NCI-H2107 treated with DMSO at 0.1 percent for 48 hours (cell line): ENCODE results near the gene VIPR2.
"Not testable (repeated sequence)": the region's sequence is repeated elsewhere in the genome, so short reads cannot be mapped to it uniquely, and the experiment has no call there.

Experiments
- DNase-seq: peaks from one replicate; lab custom pipeline; 2025; ENCODE audit not compliant: unreplicated experiment; lab: John Stamatoyannopoulos, UW

Gene VIPR2, protein sequence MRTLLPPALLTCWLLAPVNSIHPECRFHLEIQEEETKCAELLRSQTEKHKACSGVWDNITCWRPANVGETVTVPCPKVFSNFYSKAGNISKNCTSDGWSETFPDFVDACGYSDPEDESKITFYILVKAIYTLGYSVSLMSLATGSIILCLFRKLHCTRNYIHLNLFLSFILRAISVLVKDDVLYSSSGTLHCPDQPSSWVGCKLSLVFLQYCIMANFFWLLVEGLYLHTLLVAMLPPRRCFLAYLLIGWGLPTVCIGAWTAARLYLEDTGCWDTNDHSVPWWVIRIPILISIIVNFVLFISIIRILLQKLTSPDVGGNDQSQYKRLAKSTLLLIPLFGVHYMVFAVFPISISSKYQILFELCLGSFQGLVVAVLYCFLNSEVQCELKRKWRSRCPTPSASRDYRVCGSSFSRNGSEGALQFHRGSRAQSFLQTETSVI

DNA sequence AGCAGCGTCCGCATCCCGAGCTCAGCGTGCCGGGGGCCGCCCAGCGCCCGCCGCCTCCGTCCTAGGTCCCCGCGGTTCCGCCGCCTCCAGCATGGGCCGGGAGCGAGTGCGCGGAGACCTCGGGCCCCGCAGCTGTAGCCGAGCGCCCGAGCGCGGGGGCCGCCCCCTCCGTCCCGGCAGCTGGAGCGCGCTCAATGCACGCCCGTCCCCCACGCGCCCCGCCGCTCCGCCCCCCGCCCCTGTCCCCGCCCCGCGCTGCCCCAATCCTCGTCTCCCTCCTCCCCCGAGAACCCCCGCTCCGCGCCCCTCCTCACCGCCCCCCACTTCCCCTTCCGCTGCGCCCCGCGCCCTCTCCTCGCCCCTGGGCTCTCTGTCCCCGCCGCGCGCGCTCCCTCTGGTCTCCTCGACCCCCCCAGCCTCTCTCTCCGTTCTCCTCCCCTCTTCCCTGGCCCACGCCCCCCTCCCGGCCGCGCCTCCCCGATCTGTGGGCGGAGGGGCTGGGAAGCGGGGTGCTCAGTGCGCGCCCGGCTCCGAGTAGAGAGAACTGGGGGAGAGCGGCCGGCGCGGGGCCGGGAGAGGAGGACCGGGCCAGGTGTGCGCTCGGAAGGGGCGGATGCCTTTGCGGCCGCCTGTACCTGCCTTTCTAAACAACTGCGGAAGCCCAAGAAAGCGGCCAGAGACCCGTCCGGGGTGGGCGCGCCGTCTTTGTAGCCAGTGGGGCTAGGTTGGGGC is at the start of gene VIPR2:
Gene VIPR2, minus strand, starts transcription at position 110 of the 732 bp plus-strand sequence. Its CDS starts 96 bp downstream, at position 14.
- DNase-seq = no peak

DNA sequence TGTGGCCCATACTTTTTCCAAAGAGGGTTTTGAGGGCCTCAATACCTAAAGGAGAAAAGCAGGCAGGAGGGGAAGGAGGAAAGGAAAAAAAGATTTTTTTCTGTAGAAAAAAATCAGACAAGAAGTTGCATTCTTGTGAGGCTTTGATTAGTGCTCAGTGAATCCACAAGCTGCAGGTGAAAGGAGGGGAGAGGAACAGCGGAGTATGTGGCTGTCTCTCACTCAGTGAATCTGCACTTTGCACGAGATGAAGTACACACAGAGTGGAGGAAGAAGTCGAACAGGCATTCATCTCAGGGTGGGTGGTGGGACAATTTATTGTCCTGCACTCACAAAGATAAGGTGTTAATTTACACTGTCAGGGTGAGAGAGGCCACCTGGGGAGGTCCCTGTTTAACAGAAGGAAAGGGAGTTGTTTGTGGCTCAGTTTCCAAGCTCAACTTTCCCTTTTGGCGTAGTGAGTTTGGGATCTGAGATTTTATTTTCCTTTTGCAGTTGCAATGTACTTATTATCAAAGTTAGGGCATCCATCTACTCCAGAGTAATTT is 49.0 kb upstream of the VIPR2 start:
- no peak for DNase-seq

DNA sequence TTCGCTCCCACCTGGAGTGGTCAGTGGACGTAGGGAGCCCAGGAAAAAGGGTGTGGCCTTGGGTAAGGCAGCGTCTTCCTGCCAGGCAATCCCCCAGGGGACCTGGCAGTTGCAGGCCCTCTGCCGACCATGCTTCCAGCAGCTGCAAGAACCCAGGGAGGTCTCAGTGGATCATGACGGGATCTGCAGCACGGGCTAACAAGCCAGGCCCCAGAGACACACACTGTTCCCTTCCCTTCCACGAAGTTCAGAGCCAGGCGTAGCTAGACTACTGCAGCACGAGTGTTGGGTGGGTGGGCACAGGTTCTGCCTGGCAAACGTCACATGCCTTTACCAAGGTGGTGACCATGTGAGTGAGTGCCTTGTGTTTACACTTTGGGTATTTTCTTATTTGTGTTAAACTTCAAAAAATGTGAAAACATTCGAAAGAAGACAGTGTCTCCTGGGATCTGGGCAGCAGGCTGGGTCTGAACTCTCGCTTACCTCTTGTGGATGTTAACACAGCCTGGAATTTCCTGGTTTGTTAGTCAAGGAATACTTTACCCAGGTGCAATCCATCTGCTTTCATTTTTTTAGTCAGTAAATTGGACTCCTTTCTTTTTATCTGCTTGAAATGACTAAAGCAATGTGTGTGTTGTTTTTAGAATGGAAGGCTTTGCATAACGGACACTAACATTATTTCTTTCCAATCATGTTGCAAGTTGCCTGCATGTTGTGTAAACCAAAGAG is 48.2 kb upstream of the VIPR2 start:
- DNase-seq = no peak

DNA sequence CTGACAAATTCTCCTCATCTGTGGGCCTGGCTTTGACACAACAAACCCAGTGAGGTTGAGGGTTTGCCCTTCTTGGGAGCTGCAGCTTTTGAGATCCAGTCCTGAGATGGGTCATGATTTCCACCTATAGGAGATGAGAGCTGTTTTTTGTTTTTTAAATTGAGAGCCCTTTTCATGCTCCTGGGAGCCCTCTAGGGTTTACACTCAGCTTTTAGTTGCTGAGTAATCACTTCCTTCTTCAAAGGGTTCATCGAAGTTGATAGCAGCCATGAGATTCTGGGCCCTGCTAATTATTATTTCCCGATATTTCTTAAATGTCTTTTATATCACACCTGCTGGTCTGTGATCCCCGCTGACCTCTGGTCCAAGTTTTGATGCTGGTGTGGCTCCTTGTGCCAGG is 47.3 kb upstream of the VIPR2 start:
- DNase-seq = no peak

DNA sequence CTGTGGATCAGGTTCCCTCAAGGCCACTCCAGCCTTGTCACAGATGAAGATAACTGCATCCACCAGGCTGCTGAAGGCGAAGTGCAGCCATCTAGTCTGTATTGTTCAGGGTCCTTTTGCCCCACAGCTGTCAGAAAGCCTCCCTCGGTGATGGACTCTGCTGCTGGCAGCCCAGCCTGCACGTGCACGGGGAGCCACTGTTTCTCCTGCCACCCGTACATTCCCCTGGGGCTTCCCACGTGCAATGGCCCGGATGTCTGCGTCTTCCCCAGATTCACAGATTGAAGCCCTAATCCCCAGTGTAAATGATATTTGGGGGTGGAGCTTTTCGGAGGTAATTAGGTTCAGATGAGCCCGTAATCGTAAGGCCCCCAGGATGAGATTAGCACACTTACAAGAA is 46.6 kb upstream of the VIPR2 start:
- no peak for DNase-seq

DNA sequence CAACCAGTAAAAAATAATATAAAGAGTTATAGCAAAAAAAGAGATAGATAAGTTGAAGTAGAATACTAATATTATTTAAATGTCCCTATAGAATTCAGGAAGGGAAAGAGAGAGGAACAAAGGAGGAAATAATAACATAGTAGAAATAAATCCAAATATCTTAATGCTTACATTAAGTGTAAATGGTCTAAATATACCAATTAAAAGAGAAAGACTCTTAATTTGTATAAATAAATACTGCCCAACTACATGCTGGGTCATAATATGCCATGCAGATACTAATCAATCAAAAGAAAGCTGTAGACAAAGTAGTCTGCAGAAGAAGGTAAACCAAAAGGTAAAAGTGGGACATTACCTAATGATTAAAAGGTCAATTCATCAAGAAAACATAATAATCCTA is 43.3 kb upstream of the VIPR2 start:
- DNase-seq = no peak

DNA sequence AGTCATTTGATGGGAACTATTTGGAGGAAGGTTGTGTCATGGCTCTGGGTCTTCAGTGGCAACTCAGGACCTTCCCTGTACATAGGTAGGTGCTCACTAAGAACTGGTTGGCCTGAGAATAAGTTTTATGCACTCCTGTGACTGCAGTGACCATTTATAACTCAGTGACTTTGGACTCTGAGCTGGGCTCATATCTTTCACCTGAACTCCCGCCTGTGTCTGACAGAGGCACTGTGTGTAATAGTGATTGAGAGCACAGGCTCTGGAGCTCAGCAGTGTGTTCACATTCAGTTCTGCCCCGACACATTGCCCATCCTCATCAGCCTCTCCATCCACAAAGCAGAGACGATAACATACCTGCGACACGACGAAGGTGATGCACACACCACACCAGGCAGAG is 34.6 kb upstream of the VIPR2 start:
- no peak for DNase-seq

DNA sequence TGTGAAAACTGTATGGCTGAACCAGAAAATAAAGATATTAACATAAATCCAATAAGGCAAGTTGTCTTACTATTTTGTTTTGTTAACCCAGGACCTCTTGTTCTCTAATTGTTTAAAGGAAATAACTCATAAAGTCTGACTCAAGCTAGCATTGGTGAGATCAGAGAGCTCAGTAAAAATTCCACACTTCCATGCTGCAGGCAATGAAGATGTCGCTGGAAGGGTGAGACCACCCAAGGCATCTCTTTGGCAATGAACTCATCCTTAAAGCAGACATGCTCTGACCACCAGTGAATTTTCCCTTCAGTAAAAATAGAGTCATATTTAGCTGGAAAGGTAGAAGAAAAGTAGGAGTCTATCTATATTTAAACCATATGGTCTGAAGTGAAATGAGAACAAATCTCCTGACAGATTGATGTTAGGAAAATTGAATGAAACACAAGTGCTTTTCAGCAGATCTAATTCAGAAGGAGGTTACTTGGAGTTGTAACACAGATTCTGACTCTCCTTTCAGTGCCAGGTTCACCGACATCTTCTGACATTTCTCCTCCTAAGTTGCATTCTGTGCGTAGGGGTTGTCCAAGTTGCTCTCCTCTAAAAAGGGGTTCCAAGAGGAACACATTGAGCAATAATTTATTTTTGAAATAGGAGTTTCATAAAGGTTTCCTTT is 32.8 kb upstream of the VIPR2 start:
- DNase-seq = no peak

DNA sequence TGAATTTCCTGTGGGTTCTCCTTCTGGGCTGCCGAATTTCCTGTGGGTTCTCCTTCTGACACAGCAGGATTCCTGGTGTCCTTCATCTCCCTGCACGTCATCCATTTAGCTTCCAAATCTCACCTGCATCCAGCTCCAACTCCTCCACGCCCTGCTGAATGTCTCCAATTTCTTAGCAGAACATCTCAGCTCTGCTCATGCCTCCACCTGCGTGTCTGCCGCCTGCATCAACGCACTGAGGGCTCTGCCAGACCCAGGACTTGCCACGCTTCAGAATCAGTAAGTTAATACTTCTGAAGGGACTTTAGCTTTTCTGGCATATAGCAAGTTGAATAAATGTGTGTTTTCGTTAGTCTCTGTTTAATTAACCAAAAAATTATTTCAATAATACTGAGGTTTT is 31.1 kb upstream of the VIPR2 start:
- DNase-seq = no peak

DNA sequence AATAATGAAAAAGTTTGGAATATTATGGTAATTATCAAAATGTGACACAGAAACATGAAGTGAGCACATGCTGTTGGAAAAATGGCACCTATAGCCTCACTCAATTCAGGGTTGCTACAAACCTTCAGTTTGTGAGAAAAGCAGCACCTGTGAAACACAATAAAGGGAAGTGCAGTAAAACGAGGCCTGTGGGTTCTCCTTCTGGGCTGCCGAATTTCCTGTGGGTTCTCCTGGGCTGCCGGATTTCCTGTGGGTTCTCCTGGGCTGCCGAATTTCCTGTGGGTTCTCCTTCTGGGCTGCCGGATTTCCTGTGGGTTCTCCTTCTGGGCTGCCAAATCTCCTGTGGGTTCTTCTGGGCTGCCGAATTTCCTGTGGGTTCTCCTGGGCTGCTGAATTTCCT is 30.4 kb upstream of the VIPR2 start:
- DNase-seq = not testable (repeated sequence)

DNA sequence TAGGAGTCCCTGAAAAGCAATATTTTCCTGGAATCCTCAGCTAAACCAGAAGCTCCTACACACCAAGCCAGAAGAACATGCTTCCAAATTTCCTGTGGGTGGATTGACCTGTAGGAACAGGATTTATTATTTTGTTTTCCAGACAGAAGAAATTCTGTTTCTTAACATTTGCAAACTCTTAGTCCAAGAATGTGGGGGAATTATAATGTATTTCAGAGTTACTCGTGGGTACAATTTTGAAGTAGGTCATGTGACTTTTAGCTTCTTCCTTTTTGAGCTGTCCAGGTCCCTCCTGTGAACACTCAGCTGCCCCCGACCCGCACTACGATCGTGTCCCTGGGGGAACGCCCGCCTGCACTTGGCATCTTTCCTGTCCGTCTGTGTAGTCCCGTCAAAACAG is 27.7 kb upstream of the VIPR2 start:
- no peak for DNase-seq

DNA sequence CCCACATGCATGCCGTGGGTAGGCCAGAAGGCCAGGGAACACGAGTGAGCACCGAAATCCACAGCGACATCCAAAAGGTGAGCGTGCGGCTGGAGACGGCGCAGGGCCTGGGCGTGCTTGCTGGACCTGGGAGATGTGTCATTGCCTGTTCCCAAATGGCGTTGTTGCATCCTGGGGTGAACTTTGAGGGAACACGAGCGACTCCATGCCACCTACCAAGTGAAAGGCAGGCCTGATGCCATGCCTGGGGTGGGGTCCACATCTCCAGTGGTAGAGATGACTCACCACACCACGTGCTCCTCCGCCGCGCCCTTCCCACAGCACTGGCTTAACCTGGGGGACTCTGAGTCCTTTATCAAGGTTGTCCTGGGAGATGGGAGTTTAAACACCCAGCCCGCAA is 24.7 kb upstream of the VIPR2 start:
- no peak for DNase-seq

DNA sequence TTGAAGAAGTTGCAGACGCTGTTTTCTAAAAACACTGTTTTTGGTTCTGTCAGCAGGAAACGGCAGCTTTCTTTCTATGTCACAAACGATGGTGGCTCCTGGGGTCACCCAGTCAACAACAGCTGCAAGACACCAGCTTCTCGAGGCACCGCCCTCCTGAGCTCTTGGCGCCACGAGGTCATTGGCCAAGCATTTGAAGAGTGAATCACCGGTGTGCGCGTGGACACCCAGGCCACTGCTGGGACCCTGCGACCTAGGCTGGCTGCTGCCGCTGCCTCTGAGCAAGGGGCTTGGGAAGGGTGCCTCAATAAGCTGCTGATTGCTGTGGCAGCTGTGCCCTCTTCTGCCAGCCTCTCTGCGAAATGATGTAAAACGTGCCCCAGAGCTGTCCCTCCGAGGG is 22.5 kb upstream of the VIPR2 start:
- DNase-seq = no peak

DNA sequence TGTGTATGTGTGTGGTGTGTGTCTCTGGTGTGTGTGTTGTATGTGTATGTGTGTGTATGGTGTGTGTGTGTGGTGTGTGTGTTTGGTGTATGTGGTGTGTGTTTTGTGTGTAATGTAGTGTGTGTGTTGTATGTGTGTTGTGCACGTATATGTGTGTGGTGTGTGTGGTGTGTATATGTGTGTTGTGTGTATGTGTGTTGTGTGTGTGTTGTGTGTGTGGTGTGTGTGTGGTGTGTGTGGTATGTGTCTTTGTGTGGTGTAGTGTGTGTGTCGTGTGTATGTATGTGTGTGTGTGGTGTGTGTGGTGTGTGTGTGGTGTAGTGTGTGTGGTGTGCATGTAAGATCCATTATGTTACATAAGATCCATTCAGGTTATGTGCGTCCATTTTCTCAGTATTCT is 21.9 kb upstream of the VIPR2 start:
- DNase-seq = no peak

DNA sequence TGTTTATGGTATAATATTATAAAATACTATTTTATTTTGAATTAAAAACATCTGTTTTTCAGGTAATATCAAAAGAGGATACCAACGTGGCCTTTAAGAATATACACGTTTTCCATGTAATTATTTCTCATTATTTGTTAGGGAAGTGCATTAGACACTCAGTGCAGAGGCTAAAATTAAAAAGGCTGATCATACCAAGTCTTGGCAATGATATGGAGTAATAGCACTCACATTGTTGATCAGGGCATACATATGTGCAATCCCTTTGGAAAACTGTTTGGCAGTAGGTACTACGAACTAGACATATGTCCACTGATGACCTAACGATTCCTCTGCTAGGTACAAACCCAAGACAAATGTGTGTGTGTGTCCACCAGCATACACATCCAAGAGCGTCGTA is 20.7 kb upstream of the VIPR2 start:
- DNase-seq = no peak

DNA sequence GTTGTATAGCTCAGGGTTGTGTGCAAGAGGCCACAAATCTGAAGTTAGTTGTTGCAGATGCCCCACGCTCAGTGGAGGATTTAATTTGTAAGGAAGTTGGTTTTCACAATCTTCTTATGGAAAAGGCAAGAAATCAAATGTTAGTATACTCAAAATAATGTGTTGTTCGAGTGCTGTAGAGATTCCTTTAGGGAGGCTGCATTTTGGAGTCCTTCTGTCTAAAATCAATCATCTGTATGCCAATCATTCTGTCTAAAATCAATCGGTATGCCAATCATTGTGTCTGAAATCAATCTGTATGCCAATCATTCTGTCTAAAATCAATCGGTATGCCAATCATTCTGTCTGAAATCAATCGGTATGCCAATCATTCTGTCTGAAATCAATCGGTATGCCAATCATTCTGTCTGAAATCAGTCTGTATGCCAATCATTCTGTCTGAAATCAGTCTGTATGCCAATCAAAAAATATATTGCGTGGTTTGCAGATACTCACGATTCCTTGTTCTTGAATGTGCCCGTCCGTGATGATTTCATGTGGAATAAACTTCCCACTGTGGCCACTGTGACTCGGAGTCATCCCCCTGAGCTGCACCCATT is 19.1 kb upstream of the VIPR2 start:
- DNase-seq = not testable (repeated sequence)

DNA sequence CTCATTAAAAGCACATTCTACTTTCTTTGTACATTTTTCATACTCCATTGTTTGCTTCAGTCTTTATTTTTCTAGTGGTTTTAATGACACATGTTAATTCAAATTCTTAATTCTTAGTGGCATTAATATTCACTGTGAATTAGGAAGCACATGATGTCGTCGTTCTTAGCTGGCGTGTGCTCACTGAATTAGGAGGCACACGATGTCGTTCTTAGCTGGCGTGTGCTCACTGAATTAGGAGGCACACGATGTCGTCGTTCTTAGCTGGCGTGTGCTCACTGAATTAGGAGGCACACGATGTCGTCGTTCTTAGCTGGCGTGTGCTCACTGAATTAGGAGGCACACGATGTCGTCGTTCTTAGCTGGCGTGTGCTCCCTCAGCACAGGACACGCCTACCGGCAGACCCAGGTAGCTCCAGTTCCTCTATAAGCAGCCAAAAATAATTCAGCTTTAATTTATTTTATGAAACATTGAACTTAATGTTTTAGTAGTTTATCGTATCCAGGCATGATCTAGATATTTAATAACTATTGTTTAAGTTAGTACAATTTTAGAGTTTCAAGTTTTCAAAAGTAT is 17.5 kb upstream of the VIPR2 start:
- not testable (repeated sequence) for DNase-seq

DNA sequence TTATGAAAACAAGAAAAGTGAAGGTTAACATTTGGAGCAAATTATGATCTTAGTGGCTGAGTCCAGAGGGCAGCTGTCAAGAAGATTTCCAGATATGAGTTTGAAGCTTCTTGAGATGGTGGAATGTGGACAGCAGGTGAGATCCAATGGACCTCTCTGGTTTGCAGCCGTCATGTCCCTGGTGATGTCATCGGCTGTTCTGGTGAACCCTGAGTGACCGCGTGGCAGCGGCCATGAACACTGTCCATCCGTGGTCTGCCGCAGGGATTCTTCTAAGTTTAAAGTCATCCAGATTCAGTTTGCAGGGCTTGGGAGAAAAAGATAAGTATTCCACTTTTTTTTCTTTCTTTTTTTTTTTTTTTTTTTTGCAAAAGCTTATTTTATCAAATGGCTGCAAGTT is 15.8 kb upstream of the VIPR2 start:
- no peak for DNase-seq

DNA sequence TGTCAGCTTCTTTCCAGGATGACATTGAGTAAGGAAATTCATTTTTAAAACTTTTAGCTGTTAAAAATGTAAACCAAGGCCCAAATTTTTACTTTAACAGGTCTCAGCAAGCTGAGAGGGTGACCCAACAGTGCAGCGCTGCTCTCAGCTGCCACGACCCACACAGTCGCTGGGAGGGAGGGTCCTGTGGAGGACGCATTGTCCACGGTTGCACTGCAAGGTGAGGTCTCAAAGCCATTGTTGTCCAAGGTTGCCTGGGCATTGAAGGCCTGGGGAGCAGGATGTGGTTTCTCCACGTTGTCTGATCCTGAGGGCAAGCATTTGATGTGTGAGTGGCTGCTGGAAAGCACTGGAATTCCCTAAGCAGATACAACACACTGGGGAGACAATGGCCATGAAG is 15.1 kb upstream of the VIPR2 start:
- DNase-seq = no peak

DNA sequence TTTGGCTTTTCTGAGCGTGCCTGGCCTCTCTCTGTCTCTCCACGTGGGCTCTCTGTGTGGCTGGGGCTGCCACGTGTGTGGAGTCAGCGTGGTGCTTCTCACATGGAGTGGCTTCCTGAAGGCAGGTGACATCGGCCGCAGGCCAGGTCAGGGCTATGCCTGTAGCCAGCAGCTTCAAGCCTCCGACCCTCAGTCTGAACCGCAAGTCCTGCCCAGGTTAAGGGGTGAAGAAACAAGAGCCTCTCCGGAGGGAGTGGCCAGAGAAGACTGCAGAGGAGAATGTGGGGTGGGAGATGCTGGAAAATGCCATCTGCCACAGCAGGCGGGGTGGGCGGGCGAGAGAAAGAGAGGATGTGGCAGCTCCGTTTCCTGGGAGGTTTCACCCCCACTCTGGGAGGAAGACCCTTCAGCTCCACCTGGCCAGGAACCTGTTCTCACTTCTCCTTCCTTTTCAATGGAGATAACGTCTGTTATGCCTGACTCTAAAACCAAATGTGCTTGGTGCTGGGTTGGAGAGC is 14.3 kb upstream of the VIPR2 start:
- no peak for DNase-seq
